GM18498 (cell line): ENCODE measurements around the gene DGLUCY.
"Not testable (repeated sequence)": the region's sequence is repeated elsewhere in the genome, so short reads cannot be mapped to it uniquely, and the experiment has no call there.

Experiments
- ATAC-seq: cut with Tn5 transposase; IDR thresholded peaks from one replicate; pipeline ENCODE4 v1.9.1; 2021; ENCODE audit warnings: mild to moderate bottlenecking, moderate library complexity; ENCODE audit not compliant: unreplicated experiment

Gene DGLUCY

GRCh38 chr14:91254461-91254860, 140.6 kb downstream of the DGLUCY start:
- ATAC-seq = no peak

GRCh38 chr14:91255026-91255695, 141.3 kb downstream of the DGLUCY start:
- no peak for ATAC-seq

GRCh38 chr14:91256661-91257060, 142.8 kb downstream of the DGLUCY start:
- ATAC-seq = no peak

DNA sequence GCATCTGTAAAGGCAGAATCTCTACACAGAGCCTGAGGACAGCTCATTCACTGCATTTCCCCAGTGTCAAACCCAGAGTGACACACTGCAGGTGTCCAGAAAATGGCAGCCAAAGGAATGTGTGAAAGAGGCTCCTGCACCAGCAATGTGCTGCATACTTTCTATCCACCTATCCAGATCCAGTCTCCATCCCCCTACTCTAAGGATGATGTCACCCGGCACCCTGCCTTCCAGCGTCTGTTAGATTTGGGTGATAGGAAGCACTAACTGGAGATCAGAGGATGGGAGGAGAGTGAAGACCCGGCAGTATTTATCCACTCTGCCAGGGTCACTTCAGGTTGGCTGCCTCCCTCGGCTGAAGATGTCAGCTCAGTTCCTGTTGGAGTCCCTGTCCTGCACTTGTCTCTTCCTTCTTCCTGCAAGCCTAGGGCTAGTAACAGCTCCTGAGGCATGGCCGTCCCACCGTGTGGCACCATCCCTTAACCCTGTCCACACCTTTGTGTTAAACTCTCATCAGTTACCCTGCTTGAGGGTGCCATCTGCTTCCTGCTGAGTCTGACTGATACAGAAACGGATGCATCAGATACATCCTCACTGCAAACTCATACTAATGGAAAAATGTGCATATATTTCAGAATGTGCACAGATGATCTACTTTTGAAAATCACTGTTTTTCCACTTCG, 143.6 kb downstream of the DGLUCY start:
- no peak for ATAC-seq

- ATAC-seq = no peak
Measured at GRCh38 chr14:91258011-91258618, 144.2 kb downstream of the DGLUCY start.

DNA sequence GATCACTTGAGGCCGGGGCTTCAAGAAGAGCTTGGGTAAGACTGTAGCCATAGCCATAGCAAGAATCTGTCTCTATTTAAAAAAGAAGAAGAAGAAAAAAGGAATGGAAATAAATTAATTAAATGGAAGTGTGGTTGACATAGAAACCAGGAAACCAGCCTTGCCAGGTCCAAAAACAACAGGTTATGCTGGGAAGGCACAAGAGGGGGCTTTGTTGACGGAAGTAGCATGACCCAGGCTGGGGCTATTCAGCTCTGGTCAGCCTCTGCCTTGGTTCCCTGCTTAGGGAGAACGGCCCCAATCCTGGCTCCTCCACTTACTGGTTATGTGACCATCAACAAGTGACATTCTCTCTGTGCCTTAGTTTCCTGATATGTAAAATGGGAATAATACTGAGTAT, 145.0 kb downstream of the DGLUCY start:
- no peak for ATAC-seq

DNA sequence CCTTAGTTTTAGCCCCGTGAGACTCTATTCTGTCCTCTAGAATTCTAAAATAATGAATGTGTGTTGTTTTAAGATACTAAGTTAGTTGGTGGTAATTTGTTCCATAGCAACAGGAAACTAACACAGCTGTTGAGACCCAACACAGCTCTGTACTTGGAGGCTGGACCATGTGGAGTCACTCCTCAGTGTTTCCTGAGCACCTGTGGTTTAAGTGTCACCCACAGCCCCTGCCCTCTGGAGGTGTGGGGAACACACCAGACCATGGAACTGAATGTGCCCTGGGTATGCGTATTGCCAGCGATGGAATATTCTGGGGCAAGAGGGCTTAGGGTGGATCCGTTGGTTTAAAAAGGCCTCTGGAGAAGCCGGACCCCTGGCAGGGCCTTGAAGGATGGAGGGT, 147.2 kb downstream of the DGLUCY start:
- no peak for ATAC-seq

DNA sequence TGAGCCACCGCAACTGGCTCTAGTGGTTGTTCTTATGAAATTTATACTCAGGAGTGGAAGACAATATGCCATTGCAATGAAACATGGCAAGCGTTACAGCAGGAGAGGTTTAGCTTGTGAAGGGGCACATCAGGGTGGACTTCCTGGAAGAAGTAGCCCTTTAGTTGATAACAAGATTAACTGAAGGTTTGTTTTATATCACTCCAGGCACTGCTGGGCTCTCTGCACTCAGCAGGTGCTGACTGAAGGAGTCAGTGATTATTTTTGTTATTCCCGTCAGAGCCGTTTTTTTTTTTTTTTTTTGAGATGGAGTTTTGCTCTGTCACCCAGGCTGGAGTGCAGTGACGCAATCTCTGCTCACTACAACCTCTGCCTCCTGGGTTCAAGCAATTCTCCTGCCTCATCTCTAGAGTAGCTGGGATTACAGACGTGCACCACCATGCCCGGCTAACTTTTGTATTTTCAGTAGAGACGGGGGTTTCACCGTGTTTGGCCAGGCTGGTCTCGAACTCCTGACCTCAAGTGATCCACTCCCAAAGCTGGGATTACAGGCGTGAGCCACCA, 148.2 kb downstream of the DGLUCY start:
- ATAC-seq = no peak

GRCh38 chr14:91263329-91263728, 149.5 kb downstream of the DGLUCY start:
- no peak for ATAC-seq

DNA sequence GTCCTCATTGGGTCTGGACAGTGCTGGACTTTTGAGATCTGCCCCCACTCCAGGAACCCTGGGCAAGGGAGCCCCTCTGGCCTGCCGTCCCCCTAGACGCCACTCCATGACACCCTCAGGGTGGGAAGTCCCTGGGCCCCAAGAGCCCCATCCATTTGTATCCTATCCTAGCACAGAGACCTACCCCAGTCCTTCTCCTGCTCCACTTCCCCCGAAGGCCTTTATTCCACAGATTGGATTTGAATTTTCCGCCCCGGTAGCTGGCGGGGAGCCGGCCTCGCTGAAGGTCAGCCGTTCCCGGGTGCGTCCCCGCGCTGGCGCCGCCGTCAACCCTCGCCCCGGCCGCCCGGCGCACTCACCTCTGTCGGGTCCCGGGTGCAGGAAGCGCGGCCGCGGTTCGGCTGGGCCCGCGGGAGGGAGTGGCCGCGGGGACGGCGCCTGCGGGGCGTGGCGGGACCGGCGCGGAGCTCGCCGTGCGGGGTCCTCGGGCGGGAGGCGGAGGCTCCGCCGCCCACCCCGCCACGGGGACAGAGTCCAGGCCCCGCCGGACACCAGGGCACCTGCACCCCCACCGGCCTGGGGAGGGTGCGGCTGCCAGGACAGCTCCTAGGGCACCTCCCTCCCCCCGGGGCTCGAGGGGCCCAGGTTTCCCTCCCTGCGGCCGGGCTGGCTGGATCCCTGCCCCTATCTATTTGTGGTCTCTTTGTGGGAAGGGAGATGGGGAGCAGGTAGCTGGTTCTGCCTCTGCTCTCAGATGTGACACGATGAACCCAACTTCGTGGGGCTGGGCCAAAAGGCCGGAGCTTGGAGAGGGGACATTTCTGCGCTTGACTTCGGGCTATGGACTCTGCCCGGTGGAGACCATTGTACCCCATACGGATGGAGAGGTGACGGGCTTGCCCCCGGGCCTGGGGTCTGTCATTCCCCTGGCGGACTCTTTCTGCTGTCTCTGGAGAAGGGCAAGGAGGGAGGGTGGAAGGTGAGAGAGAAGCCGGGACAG, 150.6 kb downstream of the DGLUCY start:
- ATAC-seq = no peak

DNA sequence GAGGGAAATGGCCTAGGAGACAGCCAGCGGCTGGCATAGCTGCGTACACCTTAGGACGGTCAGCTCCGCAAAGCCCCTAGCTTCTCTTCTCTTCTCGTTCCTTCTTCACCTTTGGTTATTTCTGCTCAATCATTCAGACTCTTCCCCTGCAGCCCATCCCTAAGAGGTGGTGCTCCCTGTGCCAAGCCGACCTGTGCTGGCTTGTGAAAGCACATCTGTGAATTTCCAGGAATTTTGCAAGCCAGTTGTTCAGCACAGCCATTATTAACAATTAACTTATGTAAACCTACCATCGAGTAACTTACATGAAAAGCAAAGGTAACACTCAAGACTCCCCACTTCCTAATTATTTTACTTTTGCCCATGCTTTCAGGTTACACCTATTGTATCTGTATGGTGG, 151.5 kb downstream of the DGLUCY start:
- no peak for ATAC-seq

GRCh38 chr14:91266276-91266675, 152.4 kb downstream of the DGLUCY start:
- ATAC-seq = not testable (repeated sequence)

- no peak for ATAC-seq
Measured at GRCh38 chr14:91267965-91268437, 154.1 kb downstream of the DGLUCY start.

DNA sequence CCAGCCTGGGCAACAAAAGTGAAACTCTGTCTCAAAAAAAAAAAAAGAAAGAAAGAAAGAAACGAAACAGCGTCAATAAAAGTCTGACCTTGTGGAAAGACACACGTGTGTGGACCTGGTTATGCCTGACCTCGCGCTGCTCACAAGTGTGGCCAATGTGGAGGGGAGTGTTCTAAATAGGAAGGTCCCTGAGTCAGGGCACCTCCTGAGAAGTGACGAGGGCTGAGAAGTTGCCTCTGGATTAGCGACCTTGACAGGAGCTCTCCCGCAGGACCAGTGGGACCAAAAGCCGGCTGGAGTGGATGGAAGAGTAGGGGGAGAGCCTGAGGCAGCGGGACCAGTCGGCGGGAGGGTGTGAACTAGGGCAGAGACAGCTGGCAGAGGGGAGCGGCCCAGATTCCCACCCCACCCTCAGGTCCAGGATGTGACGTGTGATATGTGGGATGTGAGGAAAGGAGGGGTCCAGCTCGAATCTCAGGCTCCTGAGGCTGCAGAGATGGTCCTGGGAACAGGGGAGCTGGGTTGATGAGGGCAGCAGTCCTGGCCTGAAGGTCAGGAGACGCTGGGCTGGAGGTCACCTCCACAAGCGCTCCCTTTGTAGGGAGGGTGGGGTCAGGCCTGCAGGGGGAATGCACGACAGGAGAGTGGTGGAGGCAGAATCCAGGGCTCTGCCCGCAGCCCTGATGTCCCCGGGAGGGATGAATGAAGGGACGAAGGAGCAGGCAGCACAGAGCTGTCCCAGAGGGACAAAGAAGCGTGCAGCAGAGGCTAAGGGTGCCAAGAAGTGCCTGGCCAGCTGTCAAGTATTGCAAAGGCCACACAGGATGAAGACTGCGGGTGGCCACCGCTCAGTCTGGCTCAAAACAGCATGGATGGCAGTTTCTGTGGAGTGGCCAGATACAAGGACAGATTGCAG, 155.5 kb downstream of the DGLUCY start:
- no peak for ATAC-seq

DNA sequence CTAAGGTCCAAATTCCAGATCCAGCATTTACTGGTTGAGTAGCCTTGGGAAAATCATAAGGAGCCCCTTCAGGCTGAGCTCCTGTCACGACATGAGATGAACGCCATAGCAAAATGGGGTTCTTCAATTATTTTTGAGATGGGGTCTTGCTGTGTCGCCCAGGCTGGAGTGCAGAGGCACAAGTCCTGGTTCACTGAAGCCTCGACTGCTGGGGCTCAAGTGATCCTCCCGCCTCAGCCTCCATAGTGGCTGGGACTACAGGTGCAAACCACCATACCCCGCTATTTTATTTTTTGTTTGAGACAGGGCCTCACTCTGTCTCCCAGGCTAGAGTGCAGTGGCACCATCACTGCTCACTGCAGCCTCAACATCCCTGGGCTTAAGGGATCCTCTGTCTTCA, 156.3 kb downstream of the DGLUCY start:
- no peak for ATAC-seq

GRCh38 chr14:91270619-91271018, 156.7 kb downstream of the DGLUCY start:
- ATAC-seq = no peak

DNA sequence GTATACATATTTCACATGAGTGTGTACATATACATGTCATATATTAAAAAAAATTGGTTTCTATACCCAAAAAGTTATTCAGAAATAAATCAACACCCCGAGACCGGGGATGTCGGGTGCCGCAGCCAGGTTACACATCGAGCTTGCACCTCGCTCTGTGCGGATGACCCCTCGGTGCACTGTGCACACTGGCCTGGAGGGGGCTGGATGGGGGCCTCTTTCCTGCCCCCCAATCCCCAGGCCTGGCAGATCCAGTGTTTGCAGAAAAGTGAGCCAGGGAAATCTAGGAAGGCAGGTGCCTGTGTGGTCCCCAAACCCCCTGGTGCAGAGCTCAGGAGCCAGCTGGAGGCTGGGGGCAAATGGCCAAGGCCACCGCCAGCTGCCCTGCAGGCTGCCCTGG, 157.8 kb downstream of the DGLUCY start:
- ATAC-seq = no peak

- ATAC-seq = no peak
Measured at GRCh38 chr14:91272341-91273272, 158.7 kb downstream of the DGLUCY start.
